C4-2B (cell line): ENCODE measurements around the gene IRF4.

Experiments used
- CTCF ChIP-seq: fragments of 450-650 bp; conservative IDR thresholded peaks from 2 replicates; pipeline ENCODE4 v1.5.1; 2017; ENCODE audit warnings: mild to moderate bottlenecking
- ZFX ChIP-seq: fragments of 450-650 bp; IDR thresholded peaks from 2 replicates; pipeline ENCODE4 v1.6.1; 2017

- no peak for TF ChIP-seq CTCF
- TF ChIP-seq ZFX: no peak
Measured at GRCh38 chr6:424741-425417, 33.3 kb downstream of the IRF4 start.
